Ascending aorta (tissue), 2 donors: ENCODE data around the gene C2orf15. TPM values are rescaled to one million over a fixed set of nuclear protein-coding genes. Genes with fewer than 3 reads are reported as not detected.

Experiments used
- DNase-seq, 2 donors: peaks; one replicate each; pipeline ENCODE4 v3.0.0-alpha.2; 2019; ENCODE audit warnings: low spot score in 2 of 2
- H3K27ac ChIP-seq, 2 donors: fragments of 200-600 bp; sonication (generic); one replicate each; pipeline ENCODE4 v1.5.1; 2016 to 2017; ENCODE audit warnings: mild to moderate bottlenecking in 1 of 2
- H3K27me3 ChIP-seq: fragments of 200-600 bp; sonication (generic); one replicate; pipeline ENCODE4 v1.5.1; 2017
- H3K36me3 ChIP-seq, 2 donors: fragments of 200-600 bp; sonication (generic); one replicate each; pipeline ENCODE4 v1.5.1; 2016
- H3K4me1 ChIP-seq, 2 donors: fragments of 200-600 bp; sonication (generic); one replicate each; pipeline ENCODE4 v1.5.1; 2016 to 2017; ENCODE audit warnings: mild to moderate bottlenecking in 1 of 2
- H3K4me3 ChIP-seq, 2 donors: fragments of 200-600 bp; sonication (generic); one replicate each; pipeline ENCODE4 v1.5.1; 2016 to 2017; ENCODE audit warnings: mild to moderate bottlenecking in 1 of 2
- H3K9me3 ChIP-seq, 2 donors: fragments of 200-600 bp; sonication (generic); one replicate each; pipeline ENCODE4 v1.5.1; 2016
- intact Hi-C: fragments of 100-400 bp; cut with DNase I; formaldehyde crosslinking; loops from one replicate; pipeline ENCODE4 v1.15.1; 2023
- total RNA-seq: library from RNA; depleted of rRNA; stranded (reverse); fragments of >200 nt; gene quantifications from one replicate; pipeline ENCODE4 v1.1.0, GENCODE V29; 2016
- TF ChIP-seq, protein P1 (sequence below), 3 experiments: fragments of 200-600 bp in 2 of 3; fragments of 450-650 bp in 1 of 3; sonication (generic) in 2 of 3; IDR thresholded peaks; one replicate each; pipeline ENCODE4 v1.5.1; 2016 to 2019; ENCODE audit warnings: antibody characterized with exemption in 3 of 3, mild to moderate bottlenecking in 1 of 3, moderate library complexity in 1 of 3

Gene C2orf15
- total RNA-seq, 1 donor from 2014 or later = 0.32 TPM

DNA sequence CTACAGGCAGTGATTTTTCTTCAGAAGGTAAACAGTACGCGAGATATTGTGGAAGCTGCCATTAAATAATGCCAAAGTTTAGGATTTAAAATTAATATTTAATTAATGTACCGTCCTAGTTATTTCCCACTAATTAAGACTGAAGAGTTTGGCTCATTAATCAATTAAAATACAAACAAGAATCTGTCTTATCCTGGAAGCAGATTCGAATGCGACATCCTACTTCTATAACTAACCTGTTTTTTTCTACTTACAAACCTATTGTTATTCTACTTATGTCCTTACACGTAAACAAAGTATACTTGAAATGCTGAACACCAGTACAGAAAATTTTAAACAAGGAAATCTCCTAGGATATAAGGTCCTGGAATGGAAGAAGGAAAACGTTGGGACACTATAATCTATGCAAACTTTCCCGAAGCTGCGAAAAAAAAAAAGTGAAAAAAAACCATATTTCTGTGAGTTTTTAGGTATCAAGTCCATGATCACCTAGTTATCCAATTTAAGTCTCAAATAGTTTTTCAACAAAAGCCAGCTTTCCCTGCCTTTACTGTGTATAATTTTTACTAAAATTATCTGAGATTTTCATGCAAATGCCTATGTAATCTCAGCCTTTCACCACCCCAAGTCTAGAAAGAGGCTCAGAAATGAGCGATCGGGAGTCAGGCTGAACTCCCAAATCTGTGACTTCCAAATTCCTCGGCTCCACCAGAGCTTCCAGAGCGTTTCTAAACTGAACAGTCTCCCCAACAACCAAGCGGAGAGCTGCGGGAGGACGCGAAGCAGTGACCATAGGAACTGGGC, 1.2 kb upstream of the C2orf15 start:
- no peaks in the 10 kb centered on the region for H3K36me3 ChIP-seq
- H3K4me3 ChIP-seq = peak overlapping the region; percentile 80 to 95
- TF ChIP-seq, protein P1, sequence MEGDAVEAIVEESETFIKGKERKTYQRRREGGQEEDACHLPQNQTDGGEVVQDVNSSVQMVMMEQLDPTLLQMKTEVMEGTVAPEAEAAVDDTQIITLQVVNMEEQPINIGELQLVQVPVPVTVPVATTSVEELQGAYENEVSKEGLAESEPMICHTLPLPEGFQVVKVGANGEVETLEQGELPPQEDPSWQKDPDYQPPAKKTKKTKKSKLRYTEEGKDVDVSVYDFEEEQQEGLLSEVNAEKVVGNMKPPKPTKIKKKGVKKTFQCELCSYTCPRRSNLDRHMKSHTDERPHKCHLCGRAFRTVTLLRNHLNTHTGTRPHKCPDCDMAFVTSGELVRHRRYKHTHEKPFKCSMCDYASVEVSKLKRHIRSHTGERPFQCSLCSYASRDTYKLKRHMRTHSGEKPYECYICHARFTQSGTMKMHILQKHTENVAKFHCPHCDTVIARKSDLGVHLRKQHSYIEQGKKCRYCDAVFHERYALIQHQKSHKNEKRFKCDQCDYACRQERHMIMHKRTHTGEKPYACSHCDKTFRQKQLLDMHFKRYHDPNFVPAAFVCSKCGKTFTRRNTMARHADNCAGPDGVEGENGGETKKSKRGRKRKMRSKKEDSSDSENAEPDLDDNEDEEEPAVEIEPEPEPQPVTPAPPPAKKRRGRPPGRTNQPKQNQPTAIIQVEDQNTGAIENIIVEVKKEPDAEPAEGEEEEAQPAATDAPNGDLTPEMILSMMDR (IDR thresholded peaks at IDR 0.05) = no peak
- no peak for DNase-seq
- H3K9me3 ChIP-seq = peaks cover 0 to 6% of the 10 kb centered on the region in 2 donors
- intact Hi-C loops = no loop called here
- peak overlapping the region; percentile 71 to 86 for H3K27ac ChIP-seq
- H3K4me1 ChIP-seq = peaks cover 0 to 4% of the 10 kb centered on the region in 2 donors
- no peaks in the 10 kb centered on the region for H3K27me3 ChIP-seq

DNA sequence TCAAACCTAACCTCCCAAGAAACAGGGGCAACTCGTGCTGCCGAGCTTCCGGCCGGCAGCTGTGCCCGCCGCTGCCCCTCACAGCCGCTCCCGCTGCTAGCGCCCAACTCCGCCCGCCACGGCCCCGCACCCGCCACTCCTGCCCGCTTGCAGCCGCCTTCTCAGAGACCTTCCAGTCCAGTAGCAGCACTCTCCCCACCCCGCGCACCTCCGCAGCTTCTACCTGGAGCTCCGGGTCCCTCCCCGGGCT, 722 bp upstream of the C2orf15 start:
- Histone ChIP-seq H3K9me3 (peaks cover 0 to 1% of the 10 kb centered on the region in 2 donors), H3K4me1 (peaks cover 0 to 4% of the 10 kb centered on the region in 2 donors), H3K4me3 (peak overlapping the region; percentile 80 to 95), H3K36me3 (no peaks in the 10 kb centered on the region), H3K27ac (peak overlapping the region; percentile 71 to 86), H3K27me3 (no peaks in the 10 kb centered on the region)
- no peak for DNase-seq
- intact Hi-C loops = loop anchor here (1.0 kb wide), 2 partner anchors 14 to 41 kb away; partner anchors contain the start of genes LIPT1, MITD1, MRPL30 and TSGA10
- TF ChIP-seq, protein P1 (IDR thresholded peaks at IDR 0.05) = no peak

DNA sequence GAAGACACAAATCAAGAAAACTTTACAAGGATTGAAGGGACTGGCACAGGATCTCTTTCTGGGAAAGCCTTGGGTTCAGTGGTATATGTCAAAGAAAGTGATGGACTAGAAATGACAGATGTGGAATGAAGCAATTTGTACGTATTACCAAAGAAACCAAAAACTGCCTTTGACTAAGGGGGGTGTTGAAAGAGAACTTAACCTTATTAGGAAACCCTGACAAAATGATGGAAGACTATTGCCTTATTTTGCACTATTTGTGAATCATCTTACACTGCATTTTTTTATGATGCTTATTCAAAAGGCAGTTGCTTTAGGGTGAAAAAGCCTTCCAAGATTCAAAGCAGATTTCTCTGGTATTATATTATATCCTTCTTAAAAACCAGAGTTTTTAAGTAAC, 9.2 kb downstream of the C2orf15 start:
- TF ChIP-seq, protein P1 (IDR thresholded peaks at IDR 0.05) = no peak
- no peaks in the 10 kb centered on the region for H3K9me3 ChIP-seq
- no peaks in the 10 kb centered on the region for H3K27me3 ChIP-seq
- DNase-seq = no peak
- peaks cover 0 to 5% of the 10 kb centered on the region in 2 donors for H3K4me1 ChIP-seq
- no peaks in the 10 kb centered on the region for H3K36me3 ChIP-seq
- no peak overlapping the region for H3K27ac ChIP-seq
- intact Hi-C loops = loop anchor here (5.0 to 10.0 kb wide), 4 partner anchors 342 to 1486 kb away; partner anchors contain the start of genes ACTR1B, C2orf92, COA5 and REV1
- no peak overlapping the region for H3K4me3 ChIP-seq

DNA sequence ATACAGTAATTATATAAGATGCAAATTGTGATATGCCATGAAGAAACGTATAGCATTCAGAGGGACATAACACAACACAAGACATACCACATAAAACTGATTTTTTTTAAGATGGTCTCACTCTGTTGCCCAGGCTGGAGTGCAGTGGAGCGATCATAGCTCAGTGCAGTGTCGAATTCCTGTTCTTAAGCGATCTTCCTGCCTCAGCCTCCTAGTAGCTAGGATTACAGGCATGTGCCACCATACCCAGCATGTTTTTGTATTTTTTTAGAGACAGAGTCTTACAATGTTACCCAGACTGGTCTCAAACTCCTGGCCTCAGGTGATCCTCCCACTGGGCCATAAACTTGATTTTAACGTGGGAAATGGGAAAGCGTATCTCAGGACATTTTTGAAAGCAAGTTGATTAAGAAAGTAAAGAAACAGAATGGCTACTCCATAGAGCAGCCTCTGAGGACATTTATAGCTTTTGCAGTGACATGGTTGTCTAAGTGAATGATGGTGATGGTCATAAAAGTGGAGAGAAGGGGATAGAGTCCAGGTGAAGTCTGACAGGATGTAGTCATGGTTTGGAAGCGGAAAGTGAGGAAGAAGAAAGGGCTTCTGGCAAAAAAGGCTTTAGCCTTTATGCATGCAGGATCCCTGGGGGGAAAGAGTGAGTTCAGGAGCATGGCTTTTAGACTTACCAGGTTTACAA, 10.8 kb downstream of the C2orf15 start:
- Histone ChIP-seq H3K36me3 (peaks cover under 1 to 9% of the 10 kb centered on the region in 2 donors), H3K27ac (no peak overlapping the region)

DNA sequence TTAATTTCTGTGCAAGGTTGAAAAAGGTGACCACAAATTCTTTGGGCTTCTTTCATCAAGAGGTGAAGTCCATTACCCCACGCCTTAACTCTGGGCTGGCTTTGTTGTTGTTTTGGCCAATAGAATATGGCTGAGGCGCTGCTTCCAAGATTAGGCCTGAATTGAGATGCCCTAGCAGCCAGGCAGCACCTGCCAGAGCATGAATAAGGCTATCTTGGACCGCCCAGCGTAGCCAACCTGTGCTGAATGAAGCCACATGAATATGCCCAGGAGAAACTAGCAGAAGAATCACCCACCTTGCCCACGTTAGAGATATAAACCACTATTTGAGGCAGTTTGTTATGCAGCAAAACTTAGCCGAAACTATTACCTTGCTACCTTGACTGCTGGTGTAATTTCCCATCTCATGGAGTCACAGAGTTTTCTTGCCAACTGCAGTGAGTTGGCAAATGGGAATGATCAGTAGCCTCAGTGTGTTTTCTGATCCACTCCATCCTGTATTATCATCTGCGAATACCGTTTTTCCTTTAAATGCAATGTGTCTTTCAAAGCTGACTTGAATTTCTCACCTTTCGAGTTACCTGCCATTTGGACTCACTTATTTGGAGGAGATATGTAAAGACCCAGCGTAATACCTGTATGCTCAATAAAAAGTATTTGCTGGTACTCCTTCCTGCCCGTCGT, 12.6 kb downstream of the C2orf15 start:
- TF ChIP-seq, protein P1 (IDR thresholded peaks at IDR 0.05) = no peak
- intact Hi-C loops = loop anchor here (1.0 to 10.0 kb wide), 7 partner anchors 13 to 1489 kb away; partner anchors contain the start of genes ACTR1B, C2orf15, C2orf92 and COA5
- peak overlapping the region; percentile 83 to 84 for H3K27ac ChIP-seq

More for the DNA sequence above, 10.8 kb downstream of the C2orf15 start:
- Histone ChIP-seq H3K4me1 (peaks cover 0 to 13% of the 10 kb centered on the region in 2 donors), H3K4me3 (no peak overlapping the region), H3K9me3 (no peaks in the 10 kb centered on the region), H3K27me3 (no peaks in the 10 kb centered on the region)
- TF ChIP-seq, protein P1 (IDR thresholded peaks at IDR 0.05) = no peak
- intact Hi-C loops = loop anchor here (5.0 to 10.0 kb wide), 4 partner anchors 340 to 1488 kb away; partner anchors contain the start of genes ACTR1B, C2orf92, COA5 and REV1
- no peak for DNase-seq

More for the DNA sequence above, 12.6 kb downstream of the C2orf15 start:
- Histone ChIP-seq H3K4me1 (peaks cover 0 to 13% of the 10 kb centered on the region in 2 donors), H3K36me3 (peaks cover 11 to 12% of the 10 kb centered on the region in 2 donors), H3K9me3 (no peaks in the 10 kb centered on the region), H3K27me3 (no peaks in the 10 kb centered on the region), H3K4me3 (peak overlapping the region; percentile 72 to 73)
- DNase-seq = no peak
